GM10847 (cell line): ENCODE measurements around the gene DCLK1.

ENCODE experiments used
- POLR2A ChIP-seq: IDR thresholded peaks from 2 replicates; pipeline ENCODE4 v1.6.1; 2011; ENCODE audit not compliant: insufficient read length; ENCODE audit errors: extremely low read depth

DCLK1 gene

DNA sequence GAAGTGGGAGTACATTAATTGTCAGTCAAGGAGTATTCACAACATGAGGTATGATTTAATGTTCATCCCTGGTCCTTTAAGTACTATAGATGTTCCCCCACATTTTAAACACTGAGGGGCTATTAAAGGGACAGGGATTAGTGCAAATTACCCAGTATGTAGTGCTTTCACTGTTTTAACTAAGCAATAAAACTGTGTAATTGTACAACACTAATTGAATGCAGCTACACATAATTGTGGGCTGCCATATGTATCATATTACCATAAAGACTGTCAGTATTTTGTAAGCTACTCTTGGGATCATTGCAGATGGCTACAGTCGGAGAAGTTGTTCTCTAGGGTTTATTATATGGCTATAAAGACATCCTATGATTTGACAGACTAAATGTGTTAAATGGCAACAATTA lies 316.6 kb downstream of the DCLK1 start:
- TF ChIP-seq POLR2A: no peak

DNA sequence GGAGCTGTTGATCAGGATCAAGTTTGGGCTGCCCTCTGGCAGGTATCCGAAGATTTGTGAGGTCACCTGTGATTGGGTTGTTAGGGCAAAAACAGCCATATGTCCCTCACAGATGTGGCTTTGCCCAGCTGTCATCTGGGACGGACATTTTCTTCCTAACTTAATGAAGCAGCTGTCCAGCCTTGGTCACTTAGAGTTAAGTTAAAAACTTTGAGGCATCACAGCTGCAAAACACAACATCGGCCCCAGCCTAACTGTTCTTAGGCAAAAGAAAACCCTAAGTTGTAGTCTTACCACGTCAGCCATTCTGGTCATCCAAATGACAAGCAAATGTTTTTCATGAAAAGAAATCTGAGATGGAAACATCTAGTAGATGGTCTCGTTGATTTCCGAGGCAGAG lies 318.4 kb downstream of the DCLK1 start:
- TF ChIP-seq POLR2A: no peak

DNA sequence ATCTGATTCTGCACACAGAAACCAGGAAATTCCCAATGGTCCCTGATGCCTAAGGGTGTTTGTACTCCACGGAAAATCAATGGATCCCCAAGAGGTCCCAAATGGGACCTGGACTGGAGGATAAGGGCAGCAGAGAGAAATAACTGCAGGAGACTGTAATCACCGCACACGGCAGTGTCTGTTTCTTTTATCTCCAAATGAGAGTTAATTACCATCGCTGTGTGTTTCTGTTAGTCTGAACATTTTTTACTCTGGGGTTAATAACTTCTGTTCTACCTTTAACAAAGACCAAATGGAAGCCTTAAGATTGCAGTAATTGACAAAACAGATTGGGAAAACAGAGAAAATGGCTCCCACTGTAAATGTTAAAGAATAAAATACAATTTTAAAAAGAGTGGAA lies 320.9 kb downstream of the DCLK1 start:
- TF ChIP-seq POLR2A: no peak

DNA sequence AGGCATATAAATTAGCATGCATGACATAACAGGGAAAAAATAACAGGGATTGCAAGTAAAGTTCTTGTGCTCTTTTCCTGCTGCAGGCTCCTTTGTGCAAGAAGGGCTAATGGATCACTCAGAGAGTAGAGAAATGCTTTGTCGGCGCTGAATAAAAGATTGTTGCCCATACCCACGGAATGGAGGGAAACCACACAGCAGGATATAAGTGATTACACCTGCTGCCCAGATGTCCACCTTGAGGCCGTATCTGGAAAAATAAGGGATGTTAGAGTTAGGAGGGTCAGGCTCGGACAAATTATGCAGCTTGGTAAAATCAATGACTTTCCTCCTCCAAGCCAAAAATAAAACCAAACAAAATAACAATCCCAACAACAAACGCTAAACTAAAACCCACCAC lies 322.3 kb downstream of the DCLK1 start:
- no peak for TF ChIP-seq POLR2A

DNA sequence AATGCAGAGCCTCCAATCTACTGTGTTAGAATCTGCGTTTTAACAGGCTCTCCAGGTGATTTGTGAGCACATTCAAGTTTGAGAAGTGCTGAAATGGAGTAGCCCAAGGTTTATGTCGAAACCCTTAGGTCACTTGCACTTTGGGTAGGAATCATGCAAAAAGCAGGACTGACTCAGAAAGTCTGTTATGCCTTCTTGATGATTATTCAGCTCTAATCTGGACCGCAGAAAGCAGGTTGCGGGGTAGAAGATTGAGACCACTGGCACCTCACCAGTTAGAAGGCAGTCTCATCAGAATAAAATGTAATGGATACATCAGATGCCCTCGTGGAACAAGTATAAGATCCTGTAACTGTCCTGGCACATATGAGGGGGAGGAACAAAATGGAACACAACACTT lies 326.3 kb downstream of the DCLK1 start:
- TF ChIP-seq POLR2A: no peak

DNA sequence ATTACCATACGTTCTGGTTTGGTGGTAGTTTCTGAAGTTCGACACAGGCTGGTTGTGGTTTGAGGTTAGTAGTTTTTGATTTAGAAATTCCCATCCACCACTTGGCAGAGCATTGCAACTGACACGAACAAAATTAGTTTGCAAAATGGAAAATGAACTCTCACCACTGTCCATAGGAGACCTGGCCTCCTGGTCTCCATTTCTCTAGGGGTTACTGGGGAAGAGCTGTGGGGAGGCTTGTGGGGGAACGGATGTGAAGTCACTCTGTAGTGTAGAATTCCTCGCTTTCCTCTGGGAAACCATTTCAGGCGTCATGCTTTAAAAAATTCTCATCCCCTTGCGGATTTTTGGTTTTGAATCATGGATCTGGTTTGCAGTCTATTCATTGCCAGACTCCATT lies 333.2 kb downstream of the DCLK1 start:
- TF ChIP-seq POLR2A: no peak

DNA sequence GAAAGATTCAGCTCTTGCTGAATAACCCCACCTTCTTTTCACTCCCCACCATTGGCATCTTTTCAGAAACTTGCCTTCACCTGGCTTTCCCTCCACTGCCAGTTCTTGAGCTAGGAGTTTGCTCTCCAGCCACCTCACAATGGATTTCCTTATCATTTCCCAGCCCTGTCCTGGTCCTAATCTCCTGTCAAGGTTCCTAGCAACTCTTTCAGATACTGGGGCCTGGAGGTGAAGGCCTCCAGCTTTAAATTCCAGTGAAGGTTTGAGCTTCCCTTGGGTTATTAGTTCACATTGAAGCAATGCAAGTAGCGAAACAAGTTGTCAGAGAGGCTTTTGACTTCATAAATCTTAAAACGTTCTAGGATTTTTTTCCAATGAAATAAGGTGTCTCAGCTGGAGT lies 333.9 kb downstream of the DCLK1 start:
- no peak for TF ChIP-seq POLR2A

DNA sequence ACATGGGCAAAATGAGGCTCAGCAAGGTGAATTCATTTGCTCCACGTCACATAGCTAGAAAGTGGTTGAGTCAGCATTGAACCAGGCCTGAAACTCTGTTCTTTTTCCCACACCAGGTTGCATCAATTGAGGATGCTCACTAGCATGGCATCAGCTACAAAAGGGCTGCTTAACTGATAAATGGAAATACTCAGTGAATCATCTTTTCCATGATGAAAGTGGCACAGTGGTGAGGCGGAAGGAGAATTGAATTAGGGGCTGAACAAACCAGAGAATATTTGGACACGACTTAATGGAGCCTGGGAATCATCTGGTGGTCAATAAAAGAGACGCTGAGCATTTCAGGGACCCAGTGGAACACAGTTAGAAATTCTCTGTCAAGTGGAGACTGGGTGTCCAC lies 334.6 kb downstream of the DCLK1 start:
- TF ChIP-seq POLR2A: no peak

DNA sequence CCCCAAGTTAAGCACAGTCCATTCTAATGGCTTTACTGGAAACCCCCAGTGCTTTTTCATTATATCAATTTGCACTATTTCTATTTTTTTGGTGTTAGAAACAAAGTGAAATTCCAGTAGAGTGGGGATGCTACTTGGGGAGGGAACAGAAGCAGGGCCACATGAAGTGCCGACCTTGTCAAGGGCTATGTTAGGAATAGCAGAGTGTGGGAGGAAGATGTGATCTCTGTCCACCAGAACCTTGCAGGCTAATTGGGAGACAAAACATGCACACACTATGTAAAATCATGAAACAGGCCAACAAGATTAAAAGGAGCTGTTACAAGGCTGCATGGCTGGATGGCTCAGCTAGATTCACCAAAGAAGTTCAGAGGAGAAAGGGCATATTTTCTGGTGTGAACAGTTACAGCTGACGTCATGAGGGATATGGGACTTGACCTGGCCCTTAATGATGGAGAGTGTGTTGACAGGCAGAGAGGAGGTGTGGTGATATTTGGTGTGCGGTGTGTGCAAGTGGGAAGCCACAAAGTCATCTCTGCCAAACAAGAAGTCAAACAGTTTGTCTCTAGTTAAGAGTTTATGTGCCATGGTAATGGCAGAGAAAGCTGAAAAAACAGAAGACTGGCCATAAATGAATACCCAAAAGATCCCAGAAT lies 336.3 kb downstream of the DCLK1 start:
- TF ChIP-seq POLR2A: no peak

DNA sequence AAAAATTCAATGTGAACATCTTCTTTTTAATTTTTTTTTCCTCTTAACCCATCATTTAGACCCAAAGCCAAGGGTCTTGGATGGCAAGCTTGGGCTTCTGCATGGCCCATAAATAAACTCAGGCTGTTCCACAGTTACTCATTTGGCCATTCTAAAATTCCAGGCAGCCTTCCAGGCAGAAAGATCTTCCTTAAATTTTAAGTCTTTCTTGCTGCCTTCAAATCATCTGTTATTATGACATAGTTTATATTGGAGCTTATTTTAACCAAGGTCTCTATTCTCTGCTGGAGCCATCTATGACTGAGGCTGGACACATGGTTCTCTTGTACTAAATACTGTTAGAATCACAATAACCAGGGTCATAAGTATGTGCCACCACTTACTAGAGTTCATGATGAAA lies 337.4 kb downstream of the DCLK1 start:
- no peak for TF ChIP-seq POLR2A

DNA sequence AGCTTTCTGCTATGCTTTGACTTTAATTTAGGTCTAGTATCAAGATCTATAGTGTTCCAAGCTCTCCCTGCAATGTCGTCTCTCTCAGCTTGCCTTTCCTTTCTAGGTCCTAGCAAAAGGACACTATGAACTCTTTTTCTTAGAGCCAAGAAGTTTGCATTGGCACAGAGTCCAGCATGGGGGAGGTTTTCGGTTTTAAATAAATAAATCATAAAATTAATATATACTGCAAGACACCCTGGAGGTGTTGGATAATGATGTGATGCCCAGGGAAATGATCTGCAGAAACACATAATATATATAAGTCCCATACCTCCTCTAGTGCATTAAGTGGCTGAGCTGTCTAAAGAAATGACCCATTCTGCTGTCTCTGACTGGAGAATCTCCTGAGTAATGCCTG lies 338.3 kb downstream of the DCLK1 start:
- TF ChIP-seq POLR2A: no peak

DNA sequence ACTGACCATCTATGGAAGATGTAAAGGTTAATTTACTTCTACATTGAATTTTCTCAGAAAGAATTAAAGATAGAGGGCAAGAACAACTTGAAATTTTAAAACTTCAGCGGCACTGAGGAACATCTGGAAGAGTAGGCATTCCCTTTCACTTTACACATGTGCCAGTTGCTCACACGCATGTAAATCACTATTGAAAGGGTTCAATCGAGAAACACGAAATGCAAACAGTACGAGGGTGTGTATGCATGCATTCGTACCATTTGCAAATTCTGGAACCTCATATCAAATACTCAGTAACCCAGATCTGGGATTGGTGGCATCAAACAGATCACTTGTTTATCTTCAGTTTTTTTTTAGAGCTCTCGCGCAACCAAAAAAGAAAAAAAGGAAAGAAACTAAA lies 339.2 kb downstream of the DCLK1 start:
- no peak for TF ChIP-seq POLR2A

DNA sequence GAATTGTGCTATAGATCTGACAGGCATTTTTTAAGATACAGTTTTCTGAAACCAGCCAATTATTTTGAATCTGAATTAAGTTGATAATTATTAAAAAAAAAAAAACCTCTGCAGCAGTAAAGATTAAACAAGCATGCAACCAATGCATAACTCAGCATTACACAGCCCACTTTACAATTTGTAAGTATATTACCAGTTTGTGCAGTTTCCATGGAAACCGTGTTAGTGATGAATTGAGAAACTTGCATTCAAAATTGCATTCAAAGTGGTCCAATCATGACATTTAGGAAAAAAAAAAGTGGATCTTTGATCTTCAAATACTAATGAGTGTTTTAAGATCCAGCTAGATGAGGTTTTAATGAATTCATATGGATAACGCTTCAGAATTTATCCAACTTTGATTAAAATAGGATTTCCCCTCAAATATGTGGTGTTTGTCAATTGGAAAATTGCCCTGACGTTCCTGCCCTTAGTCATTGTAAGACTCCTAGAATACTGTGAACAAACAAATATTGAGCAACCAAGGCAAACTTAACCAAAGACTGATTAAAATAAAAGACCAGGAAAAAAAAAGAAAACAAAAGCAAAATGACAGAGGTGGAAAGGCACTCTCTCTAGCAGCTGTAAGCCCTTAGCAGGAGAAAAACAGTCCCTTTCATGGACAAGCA lies 339.9 kb downstream of the DCLK1 start:
- no peak for TF ChIP-seq POLR2A

DNA sequence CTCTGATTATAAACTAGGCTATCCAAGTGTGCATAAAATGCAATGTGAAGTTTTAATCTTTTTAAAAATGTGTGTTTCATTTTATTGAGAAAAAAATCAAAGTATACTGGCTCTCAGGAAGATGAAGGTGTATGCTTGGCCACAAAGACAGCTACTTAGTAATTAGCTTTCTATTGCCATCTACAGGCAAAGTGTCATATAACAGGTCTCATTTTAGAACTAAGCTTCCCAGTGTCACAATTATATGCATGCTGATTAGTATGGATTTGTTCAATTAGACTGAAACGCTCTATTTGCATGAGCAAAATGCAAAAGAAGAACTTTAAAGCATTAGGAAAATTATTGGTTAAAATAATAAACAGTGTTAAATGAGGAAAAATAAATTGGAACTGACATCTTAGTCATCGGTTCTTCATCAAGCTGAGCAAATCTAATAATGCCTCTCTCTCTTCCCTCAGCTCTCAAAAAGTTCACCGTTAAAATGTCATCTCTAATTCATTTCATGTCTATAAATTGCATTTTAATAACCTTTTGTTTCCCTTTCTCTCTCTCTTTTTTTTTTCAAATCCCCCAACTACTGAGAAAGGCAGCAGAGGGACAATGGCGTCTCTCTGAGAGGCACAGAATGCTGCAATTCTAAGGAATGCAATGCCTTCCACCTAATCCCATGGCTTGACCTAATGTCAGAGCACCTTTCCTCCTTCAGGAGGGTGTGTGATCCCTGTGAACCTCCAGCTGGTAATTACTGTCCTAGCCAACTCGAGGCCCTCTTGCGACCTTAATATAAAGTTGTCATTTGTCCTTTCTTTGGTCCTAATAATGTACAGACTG lies 341.6 kb downstream of the DCLK1 start:
- TF ChIP-seq POLR2A: no peak

DNA sequence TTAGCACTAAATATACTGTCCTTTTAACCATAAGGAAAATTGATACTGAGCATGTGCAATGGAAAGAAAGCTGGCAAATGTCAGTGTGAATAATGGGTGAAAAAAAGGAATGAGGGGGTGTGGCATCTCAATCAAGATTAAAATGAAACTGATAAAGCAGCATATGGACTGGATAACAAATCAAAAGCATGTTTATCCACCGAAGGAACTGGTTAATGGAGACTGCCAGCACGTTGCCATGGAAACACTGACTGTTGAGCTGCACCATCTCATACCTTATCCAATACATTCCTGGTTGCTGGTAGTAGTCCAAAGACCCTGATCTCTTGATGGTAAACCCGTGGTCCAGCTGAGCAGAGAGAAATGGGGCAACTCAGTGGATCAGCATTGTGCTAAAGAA lies 343.2 kb downstream of the DCLK1 start:
- TF ChIP-seq POLR2A: no peak
